Cerebellar cortex (tissue), 1 donor: Measurements from ENCODE around the gene MRTFA.
A peak's percentile ranks its signal among the peaks of the same experiment; 100 is the strongest.

Experiments
- DNase-seq: peaks from one replicate; pipeline ENCODE4 v3.0.0-alpha.2; 2015; ENCODE audit warnings: low spot score

Gene MRTFA

GRCh38 chr22:40410731-40411505, 225.6 kb downstream of the MRTFA start:
- DNase-seq, result no peak

DNA sequence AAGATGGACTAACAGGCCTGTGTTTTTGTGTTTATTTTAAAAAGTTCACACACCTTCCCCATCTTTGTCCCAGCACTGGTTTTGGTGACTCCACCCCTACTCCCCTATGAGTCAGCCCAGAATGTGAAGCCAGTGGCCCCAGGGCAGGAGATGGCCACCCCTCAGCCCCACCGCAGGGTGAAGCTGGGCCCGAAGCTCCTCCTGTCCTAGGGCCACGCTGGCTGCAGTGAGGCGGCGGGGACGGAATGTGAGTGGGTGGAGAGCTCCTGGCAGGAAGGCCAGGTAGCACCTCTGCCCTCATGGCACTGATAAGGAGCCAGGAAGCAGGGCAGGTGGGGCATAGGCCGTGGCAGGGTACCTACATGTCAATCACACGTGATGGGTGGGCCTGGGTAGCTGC, 226.2 kb downstream of the MRTFA start:
- no peak for DNase-seq

DNA sequence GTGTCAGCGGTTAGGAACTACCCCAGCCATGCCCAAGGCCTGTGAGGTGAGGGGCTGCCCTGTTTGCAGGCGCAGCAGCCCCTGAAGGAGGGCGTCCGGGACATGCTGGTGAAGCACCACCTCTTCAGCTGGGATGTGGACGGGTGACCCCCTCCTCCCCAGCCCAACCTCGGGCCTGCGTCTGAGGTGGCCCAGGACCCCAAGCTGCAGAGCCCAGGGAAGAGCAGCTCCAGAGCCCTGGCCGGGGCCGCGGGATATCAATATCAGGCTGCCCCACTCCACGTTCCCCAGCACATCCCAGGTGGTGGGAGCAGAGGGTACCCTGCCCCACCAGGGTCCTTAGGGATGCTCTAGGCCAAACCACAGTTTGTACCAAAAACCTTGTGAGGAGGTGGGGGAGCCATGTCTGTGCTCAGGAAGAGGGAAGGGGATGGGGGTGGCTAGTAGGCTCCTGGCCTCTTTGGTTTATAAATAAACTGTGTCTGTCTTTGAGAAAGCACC, 226.9 kb downstream of the MRTFA start:
- no peak for DNase-seq

- DNase-seq, result no peak
These were observed 227.6 kb downstream of the MRTFA start for GRCh38 chr22:40408718-40409612.

- no peak for DNase-seq
These were observed 228.4 kb downstream of the MRTFA start for GRCh38 chr22:40407831-40408717.

DNA sequence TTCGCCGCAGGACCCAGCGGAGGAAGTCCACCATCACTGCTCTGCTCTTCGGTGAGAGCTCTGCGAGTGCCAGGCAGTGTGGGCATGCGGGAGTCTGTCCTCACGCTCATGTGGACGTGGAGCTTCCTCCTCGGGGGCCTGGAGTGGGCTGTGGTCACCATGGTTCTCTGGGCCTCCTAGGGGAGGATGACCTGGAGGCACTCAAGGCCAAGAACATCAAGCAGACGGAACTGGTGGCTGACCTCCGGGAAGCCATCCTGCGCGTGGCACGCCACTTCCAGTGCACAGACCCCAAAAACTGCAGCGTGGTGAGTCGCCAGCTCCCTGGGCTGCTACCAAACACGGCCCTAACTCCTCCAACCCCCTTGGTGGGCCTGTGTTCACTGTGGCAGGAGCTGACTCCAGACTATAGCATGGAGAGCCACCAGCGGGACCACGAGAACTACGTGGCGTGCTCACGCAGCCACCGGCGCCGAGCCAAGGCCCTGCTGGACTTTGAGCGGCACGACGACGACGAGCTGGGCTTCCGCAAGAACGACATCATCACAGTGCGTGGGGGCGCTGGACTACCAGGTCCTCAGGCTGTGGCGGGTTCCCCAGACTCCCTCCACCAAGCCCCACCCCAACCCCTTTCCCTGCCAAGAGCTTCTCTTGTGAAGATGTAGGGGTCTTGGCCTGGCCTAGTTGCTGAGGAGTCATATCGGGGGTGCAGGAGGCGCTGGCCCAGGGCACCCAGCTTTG, 229.3 kb downstream of the MRTFA start:
- DNase-seq, result no peak

GRCh38 chr22:40406063-40406890, 230.2 kb downstream of the MRTFA start:
- DNase-seq, result no peak

- DNase-seq, result peak; percentile 23
These were observed 231.1 kb downstream of the MRTFA start for GRCh38 chr22:40405178-40406062.

DNA sequence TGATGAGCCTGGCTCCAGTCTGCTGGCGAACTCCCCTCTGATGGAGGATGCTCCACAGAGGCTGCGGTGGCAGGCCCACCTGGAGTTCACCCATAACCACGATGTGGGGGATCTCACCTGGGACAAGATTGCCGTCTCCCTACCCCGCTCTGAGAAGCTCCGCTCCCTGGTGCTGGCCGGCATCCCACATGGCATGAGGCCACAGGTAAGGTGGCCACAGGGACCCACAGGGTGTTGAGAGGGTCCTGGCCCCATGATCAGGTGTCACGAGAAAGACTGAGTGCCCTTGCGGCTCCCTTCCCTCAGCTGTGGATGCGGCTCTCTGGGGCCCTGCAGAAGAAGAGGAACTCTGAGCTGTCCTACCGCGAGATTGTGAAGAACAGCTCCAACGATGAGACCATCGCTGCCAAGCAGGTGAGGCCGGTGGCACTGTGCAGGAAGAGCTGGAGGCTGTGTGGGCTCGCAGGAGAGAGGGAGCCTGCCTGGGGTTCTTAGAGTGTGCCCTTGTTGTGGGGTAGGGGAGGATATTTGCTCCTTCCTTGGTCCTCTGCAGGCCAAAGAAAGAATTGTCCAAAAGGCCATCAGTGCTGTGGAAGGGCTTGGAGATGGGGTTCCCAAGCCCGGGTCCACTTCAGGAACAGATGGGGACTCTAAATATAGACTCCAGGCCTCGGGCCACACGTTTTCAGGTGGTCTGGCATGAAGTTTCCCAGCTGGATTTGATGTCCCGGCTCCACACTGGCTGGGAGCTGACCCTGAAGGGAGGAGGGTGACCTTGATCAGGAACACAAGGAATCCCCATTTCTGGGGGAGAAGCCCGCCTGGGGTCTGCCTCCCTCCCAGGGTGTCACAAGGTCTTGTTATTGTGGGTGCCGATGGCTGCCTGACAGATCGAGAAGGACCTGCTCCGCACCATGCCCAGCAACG, 232.0 kb downstream of the MRTFA start:
- peak; percentile 24 for DNase-seq

GRCh38 chr22:40403651-40404050, 232.9 kb downstream of the MRTFA start:
- no peak for DNase-seq

- no peak for DNase-seq
These were observed 233.4 kb downstream of the MRTFA start for GRCh38 chr22:40403141-40403540.

DNA sequence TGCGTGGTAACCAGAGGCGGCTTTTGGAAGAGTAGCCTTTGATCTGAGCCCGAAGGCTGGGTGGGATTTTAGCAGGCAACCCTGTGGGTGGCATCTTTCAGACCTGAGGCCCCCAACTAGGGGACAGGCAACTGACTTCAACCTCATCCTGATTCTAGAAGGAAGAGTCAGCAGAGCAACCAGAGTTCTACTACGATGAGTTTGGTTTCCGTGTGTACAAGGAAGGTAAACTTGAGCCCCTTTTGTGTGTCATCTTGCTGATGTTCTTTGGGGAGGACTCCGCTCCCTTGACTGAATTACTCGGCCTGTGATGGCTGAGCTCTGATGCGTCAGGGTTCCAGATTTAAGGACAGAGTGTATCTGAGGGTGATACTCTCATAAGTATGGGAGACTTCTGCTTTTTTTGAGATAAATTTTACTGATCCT, 234.5 kb downstream of the MRTFA start:
- no peak for DNase-seq

DNA sequence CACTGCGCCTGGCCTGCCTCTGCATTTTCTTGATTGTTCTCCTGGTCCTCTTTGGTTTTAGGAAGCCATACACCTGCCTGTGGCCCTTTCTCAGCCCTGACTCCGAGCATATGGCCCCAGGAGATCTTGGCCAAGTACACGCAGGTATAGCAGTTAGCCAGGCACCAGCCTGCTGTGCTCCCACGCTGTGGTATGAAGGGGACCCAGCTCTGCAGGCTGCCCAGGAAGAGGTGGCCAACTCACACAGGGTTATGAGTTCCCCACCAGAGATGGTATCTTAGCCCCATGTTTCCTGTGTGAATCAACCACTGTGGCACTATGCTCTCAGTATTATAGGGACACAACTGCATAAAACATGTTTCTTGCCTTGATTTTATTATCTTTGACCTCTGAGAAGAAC, 235.0 kb downstream of the MRTFA start:
- no peak for DNase-seq

DNA sequence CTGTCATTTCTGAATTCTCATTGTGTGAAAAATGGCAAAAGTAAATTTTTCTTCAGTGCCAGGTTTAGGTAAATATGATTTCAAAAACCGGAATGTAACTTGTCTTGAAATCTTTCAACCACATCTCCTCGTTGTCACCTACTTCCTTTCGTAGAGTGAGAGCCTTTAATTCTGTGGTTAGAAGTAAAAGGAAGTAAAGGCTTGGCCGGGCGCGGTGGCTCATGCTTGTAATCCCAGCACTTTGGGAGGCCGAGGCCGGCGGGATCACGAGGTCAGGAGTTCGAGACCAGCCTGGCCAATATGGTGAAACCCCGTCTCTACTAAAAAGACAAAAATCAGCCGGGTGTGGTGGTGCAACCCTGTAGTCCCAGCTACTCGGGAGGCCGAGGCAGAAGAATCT, 236.4 kb downstream of the MRTFA start:
- no peak for DNase-seq

GRCh38 chr22:40399621-40400020, 236.9 kb downstream of the MRTFA start:
- DNase-seq, result peak; percentile 85

DNA sequence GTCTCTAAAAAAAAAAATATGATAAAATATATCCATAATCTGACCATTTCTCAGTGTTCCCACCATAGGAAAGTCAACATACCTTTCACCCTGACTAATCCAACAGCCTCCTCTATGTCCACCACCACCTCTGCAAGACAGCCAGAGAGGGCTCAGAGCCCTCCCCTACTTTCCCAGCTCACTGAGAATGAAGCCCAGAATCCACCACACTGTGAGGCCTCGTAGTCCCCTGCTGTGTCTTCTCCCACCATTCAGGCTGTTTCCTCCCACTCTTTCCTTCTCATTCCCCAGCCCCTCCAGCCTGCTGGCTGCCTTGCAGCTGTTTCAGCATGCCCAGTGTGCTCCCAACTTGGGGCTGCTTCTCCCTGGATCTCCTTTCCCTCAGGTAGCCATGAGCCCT, 239.1 kb downstream of the MRTFA start:
- DNase-seq, result no peak

DNA sequence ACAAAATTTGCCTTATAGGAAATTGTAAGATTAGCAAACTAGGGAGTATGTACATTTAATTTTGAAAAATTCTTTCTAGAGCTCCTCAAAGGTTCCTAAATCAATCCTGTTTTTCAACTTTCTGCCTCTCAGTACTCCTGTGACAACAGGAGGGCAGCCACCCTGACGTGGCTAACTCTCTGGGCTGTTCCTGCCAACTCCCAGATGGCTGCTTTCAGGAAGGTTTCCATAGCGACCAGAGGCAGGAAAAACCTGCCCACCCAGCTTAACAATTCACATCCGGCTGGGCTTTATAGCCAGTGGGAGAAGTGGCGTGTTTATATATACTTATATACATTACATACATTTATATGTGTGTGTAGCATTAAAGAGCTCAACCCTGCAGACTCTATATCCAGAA, 239.6 kb downstream of the MRTFA start:
- DNase-seq, result no peak

DNA sequence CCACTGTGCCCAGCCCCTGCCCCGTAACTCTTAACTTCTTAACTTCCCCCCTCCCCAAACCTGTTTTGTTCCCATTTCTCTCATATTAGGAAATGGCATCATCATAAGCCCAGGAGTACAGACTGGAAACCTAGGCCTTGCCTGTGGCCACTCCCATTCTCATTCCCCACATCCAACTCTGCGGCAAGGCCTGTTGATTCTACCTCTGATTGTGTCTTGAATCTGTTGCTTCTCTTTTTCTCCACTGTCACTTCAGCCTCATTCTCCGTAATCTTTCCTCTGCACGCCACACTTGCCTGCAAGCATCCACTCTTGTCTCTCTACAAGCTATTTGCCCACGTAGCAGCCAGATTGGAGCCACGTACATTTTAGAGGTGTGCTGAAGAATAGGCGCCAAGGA, 240.9 kb downstream of the MRTFA start:
- DNase-seq, result no peak
